GM19023 (cell line): Measurements from ENCODE around the gene NR2F6.
"Not testable (repeated sequence)": the region's sequence is repeated elsewhere in the genome, so short reads cannot be mapped to it uniquely, and the experiment has no call there.

Experiments used
- ATAC-seq: cut with Tn5 transposase; IDR thresholded peaks from one replicate; pipeline ENCODE4 v1.9.1; 2021; ENCODE audit warnings: mild to moderate bottlenecking, moderate library complexity; ENCODE audit not compliant: unreplicated experiment

NR2F6 gene

GRCh38 chr19:17245535-17245984, at the start of gene NR2F6:
NR2F6 (minus strand) TSS chr19:17245919; CDS start chr19:17245220, 699 bp downstream.
- ATAC-seq = peak; percentile 12

- ATAC-seq = no peak
Measured at GRCh38 chr19:17294051-17294891, 48.6 kb upstream of the NR2F6 start.

GRCh38 chr19:17293605-17294004, 47.9 kb upstream of the NR2F6 start:
- no peak for ATAC-seq

GRCh38 chr19:17292301-17293074, 46.8 kb upstream of the NR2F6 start:
- ATAC-seq = peak; percentile 81

- no peak for ATAC-seq
Measured at GRCh38 chr19:17289489-17289888, 43.8 kb upstream of the NR2F6 start.

GRCh38 chr19:17286752-17287151, 41.0 kb upstream of the NR2F6 start:
- no peak for ATAC-seq

- no peak for ATAC-seq
Measured at GRCh38 chr19:17286263-17286662, 40.5 kb upstream of the NR2F6 start.

- no peak for ATAC-seq
Measured at GRCh38 chr19:17285415-17286135, 39.9 kb upstream of the NR2F6 start.

GRCh38 chr19:17283504-17283996, 37.8 kb upstream of the NR2F6 start:
- ATAC-seq = no peak

- peak; percentile 59 for ATAC-seq
Measured at GRCh38 chr19:17282488-17283125, 36.9 kb upstream of the NR2F6 start.

GRCh38 chr19:17281391-17282304, 35.9 kb upstream of the NR2F6 start, which contains the start of gene ANKLE1:
ANKLE1 (plus strand) TSS chr19:17281901; CDS start chr19:17281921, 20 bp downstream.
- ATAC-seq = peak; percentile 44

GRCh38 chr19:17279436-17279835, 33.7 kb upstream of the NR2F6 start:
- no peak for ATAC-seq

- ATAC-seq = no peak
Measured at GRCh38 chr19:17275441-17276175, 29.9 kb upstream of the NR2F6 start.

- not testable (repeated sequence) for ATAC-seq
Measured at GRCh38 chr19:17274892-17275291, 29.2 kb upstream of the NR2F6 start.

- ATAC-seq = no peak
Measured at GRCh38 chr19:17268754-17269153, 23.0 kb upstream of the NR2F6 start.

GRCh38 chr19:17266975-17267788, 21.5 kb upstream of the NR2F6 start, which contains the start of gene BABAM1:
BABAM1 (plus strand) TSS chr19:17267443; CDS start chr19:17268807, 1,364 bp downstream.
- peak; percentile 92 for ATAC-seq

- ATAC-seq = no peak
Measured at GRCh38 chr19:17266589-17266974, 20.9 kb upstream of the NR2F6 start.

- no peak for ATAC-seq
Measured at GRCh38 chr19:17266026-17266425, 20.3 kb upstream of the NR2F6 start.
